HEK293 (cell line): ENCODE data around the gene C1orf174.
A peak's percentile ranks its signal among the peaks of the same experiment; 100 is the strongest.

Source experiments
- CTCF ChIA-PET: fragments of 350-600 bp; formaldehyde crosslinking; extraction: SDS; loops from one replicate; lab custom pipeline; 2021; ENCODE audit warnings: antibody characterized with exemption; lab: Yijun Ruan, JAX
- POLR2A ChIA-PET: fragments of 300-600 bp; formaldehyde crosslinking; extraction: SDS; loops from one replicate; lab custom pipeline; 2020; ENCODE audit warnings: antibody characterized with exemption, inconsistent platforms; lab: Yijun Ruan, JAX
- H3K27ac ChIP-seq: fragments of 200-500 bp; sonication (Bioruptor generic); 2 replicates; pipeline ENCODE4 v1.5.1; 2014; ENCODE audit warnings: low read depth, low read length, control low read depth, inconsistent platforms; ENCODE audit errors: extremely low read depth
- H3K36me3 ChIP-seq, 2 experiments: fragments of 200-500 bp in 1 of 2; sonication (Bioruptor generic) in 1 of 2; 1 replicate in 1 of 2; 2 replicates in 1 of 2; pipeline ENCODE4 v1.5.1; 2014 to 2017; ENCODE audit warnings: inconsistent platforms in 2 of 2, low read length in 2 of 2; ENCODE audit not compliant: control insufficient read depth in 2 of 2, insufficient read depth in 1 of 2
- H3K4me1 ChIP-seq: fragments of 200-500 bp; sonication (Bioruptor generic); 2 replicates; pipeline ENCODE4 v1.5.1; 2014; ENCODE audit warnings: mild to moderate bottlenecking, low read length, inconsistent platforms; ENCODE audit not compliant: control insufficient read depth, insufficient read depth
- H3K4me3 ChIP-seq: 2 replicates; pipeline ENCODE4 v1.5.1; 2011; ENCODE audit warnings: low read depth, mild to moderate bottlenecking, control low read depth, low read length, moderate library complexity
- H3K9me3 ChIP-seq: fragments of 200-500 bp; sonication (Bioruptor generic); 2 replicates; pipeline ENCODE4 v1.5.1; 2014; ENCODE audit warnings: low read depth, low read length, inconsistent platforms; ENCODE audit not compliant: control insufficient read depth, insufficient read depth
- GLI4 ChIP-seq: fragments of 450-650 bp; formaldehyde crosslinking; IDR thresholded peaks from 2 replicates; pipeline ENCODE4 v1.5.1; 2016; ENCODE audit warnings: missing biosample characterization, missing genetic modification characterization
- KLF10 ChIP-seq: fragments of 450-650 bp; IDR thresholded peaks from 2 replicates; pipeline ENCODE4 v1.5.1; 2018; ENCODE audit warnings: missing biosample characterization, mild to moderate bottlenecking, missing genetic modification characterization
- KLF8 ChIP-seq: fragments of 450-650 bp; formaldehyde crosslinking; IDR thresholded peaks from 2 replicates; pipeline ENCODE4 v1.5.1; 2016; ENCODE audit warnings: missing biosample characterization, missing genetic modification characterization
- KLF9 ChIP-seq: fragments of 450-650 bp; formaldehyde crosslinking; IDR thresholded peaks from 2 replicates; pipeline ENCODE4 v1.5.1; 2016; ENCODE audit warnings: missing biosample characterization, missing genetic modification characterization, low read depth
- SCRT2 ChIP-seq: fragments of 450-650 bp; formaldehyde crosslinking; IDR thresholded peaks from 2 replicates; pipeline ENCODE4 v1.5.1; 2016; ENCODE audit warnings: missing biosample characterization, missing genetic modification characterization
- ZBTB11 ChIP-seq: fragments of 450-650 bp; formaldehyde crosslinking; conservative IDR thresholded peaks from 2 replicates; pipeline ENCODE4 v1.5.1; 2016; ENCODE audit warnings: low read depth, missing biosample characterization, missing genetic modification characterization
- ZBTB20 ChIP-seq: fragments of 450-650 bp; formaldehyde crosslinking; IDR thresholded peaks from 2 replicates; pipeline ENCODE4 v1.5.1; 2016; ENCODE audit warnings: missing biosample characterization, missing genetic modification characterization
- ZBTB6 ChIP-seq: fragments of 450-650 bp; formaldehyde crosslinking; IDR thresholded peaks from 2 replicates; pipeline ENCODE4 v1.5.1; 2017; ENCODE audit warnings: missing biosample characterization, missing genetic modification characterization
- ZNF211 ChIP-seq: fragments of 450-650 bp; formaldehyde crosslinking; IDR thresholded peaks from 2 replicates; pipeline ENCODE4 v1.5.1; 2016; ENCODE audit warnings: low read depth, missing biosample characterization, missing genetic modification characterization
- ZNF274 ChIP-seq, 2 experiments: fragments of 200-500 bp in 1 of 2; fragments of 450-650 bp in 1 of 2; sonication (Bioruptor generic) in 1 of 2; formaldehyde crosslinking in 1 of 2; IDR thresholded peaks; 2 replicates each; pipeline versions ENCODE4 v1.5.1 to v1.6.1; 2014 to 2016; ENCODE audit warnings: borderline replicate concordance in 1 of 2, inconsistent platforms in 1 of 2, low read length in 1 of 2, missing biosample characterization in 1 of 2, missing genetic modification characterization in 1 of 2
- ZNF350 ChIP-seq: fragments of 450-650 bp; formaldehyde crosslinking; IDR thresholded peaks from 2 replicates; pipeline ENCODE4 v1.5.0; 2017; ENCODE audit warnings: missing biosample characterization, mild to moderate bottlenecking, missing genetic modification characterization
- ZNF394 ChIP-seq: fragments of 450-650 bp; formaldehyde crosslinking; IDR thresholded peaks from 2 replicates; pipeline ENCODE4 v1.5.1; 2016; ENCODE audit warnings: missing biosample characterization, missing genetic modification characterization, mild to moderate bottlenecking, moderate library complexity, borderline replicate concordance
- ZNF518A ChIP-seq: fragments of 450-650 bp; formaldehyde crosslinking; conservative IDR thresholded peaks from 2 replicates; pipeline ENCODE4 v1.5.1; 2016; ENCODE audit warnings: low read depth, missing biosample characterization, missing genetic modification characterization
- ZNF529 ChIP-seq: fragments of 450-650 bp; formaldehyde crosslinking; IDR thresholded peaks from 2 replicates; pipeline ENCODE4 v1.5.1; 2017; ENCODE audit warnings: missing genetic modification characterization, missing biosample characterization; ENCODE audit not compliant: insufficient replicate concordance
- ZNF610 ChIP-seq: fragments of 450-650 bp; formaldehyde crosslinking; IDR thresholded peaks from 2 replicates; pipeline ENCODE4 v1.5.1; 2016; ENCODE audit warnings: missing biosample characterization, missing genetic modification characterization, borderline replicate concordance
- ZNF629 ChIP-seq: fragments of 450-650 bp; formaldehyde crosslinking; IDR thresholded peaks from 2 replicates; pipeline ENCODE4 v1.5.1; 2017; ENCODE audit warnings: missing biosample characterization, missing genetic modification characterization
- ZNF76 ChIP-seq: fragments of 450-650 bp; formaldehyde crosslinking; IDR thresholded peaks from 2 replicates; pipeline ENCODE4; 2016; ENCODE audit warnings: low read depth, missing biosample characterization, missing genetic modification characterization, borderline replicate concordance

C1orf174 gene

GRCh38 chr1:3885611-3886010 lies 14.5 kb downstream of the C1orf174 start:
- CTCF ChIA-PET, result no interaction called here
- no peak for TF ChIP-seq ZNF76 (tag by site-specific recombination)
- TF ChIP-seq ZBTB6 (tag by site-specific recombination), result no peak
- no peak for TF ChIP-seq ZBTB11 (tag by site-specific recombination)
- no peak for TF ChIP-seq ZNF350 (tag by site-specific recombination)
- no peak for TF ChIP-seq ZBTB20 (tag by site-specific recombination)
- no peak for TF ChIP-seq KLF9 (tag by site-specific recombination)
- no peak for TF ChIP-seq ZNF529 (tag by site-specific recombination)
- no peak for TF ChIP-seq KLF8 (tag by site-specific recombination)
- TF ChIP-seq ZNF211, result no peak
- no peak for TF ChIP-seq ZNF394 (tag by site-specific recombination)
- TF ChIP-seq ZNF629 (tag by site-specific recombination), result no peak
- TF ChIP-seq GLI4 (tag by site-specific recombination), result no peak
- TF ChIP-seq ZNF610 (tag by site-specific recombination), result no peak
- TF ChIP-seq KLF10 (tag by site-specific recombination), result no peak
- Histone ChIP-seq H3K9me3 (no peaks in the 10 kb centered on the region), H3K27ac (no peak overlapping the region), H3K4me1 (no peaks in the 10 kb centered on the region), H3K36me3 (peaks cover 14 to 72% of the 10 kb centered on the region in 2 experiments), H3K4me3 (no peak overlapping the region)
- POLR2A ChIA-PET, result no interaction called here

GRCh38 chr1:3884966-3885365 lies 15.1 kb downstream of the C1orf174 start:
- no peak overlapping the region for H3K27ac ChIP-seq
- ChIA-PET POLR2A (no interaction called here), CTCF (no interaction called here)
- no peak for TF ChIP-seq ZNF274 (IDR thresholded peaks at IDR 0.05; ENCODE audit: low read length)
- no peak for TF ChIP-seq ZNF274 (tag by site-specific recombination; IDR thresholded peaks at IDR 0.05; ENCODE audit: borderline replicate concordance)
- no peak overlapping the region for H3K4me3 ChIP-seq
- no peaks in the 10 kb centered on the region for H3K4me1 ChIP-seq
- H3K36me3 ChIP-seq, result peaks cover 10 to 72% of the 10 kb centered on the region in 2 experiments
- no peaks in the 10 kb centered on the region for H3K9me3 ChIP-seq

- H3K4me3 ChIP-seq, result no peak overlapping the region
- ChIA-PET POLR2A (interaction anchor here (0.7 kb wide), 1 partner anchor 326 kb away, joined by 3 read pairs; no protein-coding TSS in a partner anchor), CTCF (no interaction called here)
- H3K27ac ChIP-seq, result no peak overlapping the region
- peak; percentile 65; the same call in 1 of the 2 replicates for TF ChIP-seq SCRT2 (tag by site-specific recombination)
- no peak for TF ChIP-seq ZNF518A (tag by site-specific recombination)
- peaks cover 0 to 70% of the 10 kb centered on the region in 2 experiments; a peak in 2 of 3 replicates for H3K36me3 ChIP-seq
- H3K9me3 ChIP-seq, result no peaks in the 10 kb centered on the region
- no peaks in the 10 kb centered on the region for H3K4me1 ChIP-seq
These were observed 16.7 kb downstream of the C1orf174 start for GRCh38 chr1:3883194-3883925.
